Transverse colon (tissue), 4 donors: ENCODE data around the gene DDO. TPM values are rescaled to one million over a fixed set of nuclear protein-coding genes. Genes with fewer than 3 reads are reported as not detected.

Source experiments
- DNase-seq: peaks from one replicate; pipeline ENCODE4 v3.0.0-alpha.2; 2019
- H3K27ac ChIP-seq, 4 donors: fragments of 200-600 bp; sonication (generic); 2 replicates each; pipeline ENCODE4 v1.5.1; 2016 to 2018; ENCODE audit warnings: inconsistent platforms in 4 of 4
- H3K27me3 ChIP-seq: fragments of 200-600 bp; sonication (generic); 2 replicates; pipeline ENCODE4 v1.5.1; 2017; ENCODE audit warnings: inconsistent platforms
- H3K36me3 ChIP-seq, 4 donors: fragments of 200-600 bp; sonication (generic); 2 replicates each; pipeline ENCODE4 v1.5.1; 2017 to 2019; ENCODE audit warnings: inconsistent platforms in 4 of 4
- H3K4me1 ChIP-seq, 4 donors: fragments of 200-600 bp; sonication (generic); 2 replicates each; pipeline ENCODE4 v1.5.1; 2017 to 2020; ENCODE audit warnings: inconsistent platforms in 4 of 4
- H3K4me3 ChIP-seq, 4 donors: fragments of 200-600 bp; sonication (generic); 1 replicate in 1 of 4; 2 replicates in 3 of 4; pipeline versions ENCODE4 v1.5.1 to v1.6.1; 2017 to 2019; ENCODE audit warnings: inconsistent platforms in 4 of 4
- H3K9me3 ChIP-seq, 2 donors: fragments of 200-600 bp; sonication (generic); 2 replicates each; pipeline ENCODE4 v1.5.1; 2017 to 2019; ENCODE audit warnings: inconsistent platforms in 2 of 2
- EP300 ChIP-seq: sonication (generic); formaldehyde crosslinking; IDR thresholded peaks from one replicate; pipeline ENCODE4 v1.6.1; 2017; ENCODE audit warnings: antibody characterized with exemption, low read depth
- POLR2A ChIP-seq: fragments of 450-650 bp; IDR thresholded peaks from one replicate; pipeline ENCODE4 v1.6.1; 2016; ENCODE audit warnings: antibody characterized with exemption, mild to moderate bottlenecking, moderate library complexity
- POLR2AphosphoS5 ChIP-seq, 3 donors: sonication (generic); formaldehyde crosslinking; IDR thresholded peaks; one replicate each; pipeline ENCODE4 v1.6.1; 2016; ENCODE audit warnings: antibody characterized with exemption in 3 of 3
- WGBS, 2 donors: methylation state at CpG; one replicate each; pipeline ENCODE4 v1.1.5; 2018; ENCODE audit warnings: low coverage in 1 of 2; 5-methylcytosine and 5-hydroxymethylcytosine counted together
- in situ Hi-C, 4 donors: fragments of 200-750 bp; cut with MboI; loops; one replicate each; pipeline versions ENCODE4 v1.15.0 to v1.15.1; 2017; ENCODE audit warnings: low sequenced_read_pairs in 3 of 4, low pct_ligation_motif_present in 1 of 4, low pct_unique_long_range_greater_than_20kb in 1 of 4
- intact Hi-C: fragments of 100-400 bp; cut with DNase I; formaldehyde crosslinking; loops from one replicate; pipeline ENCODE4 v1.15.1; 2023; ENCODE audit warnings: low total_unique reads
- total RNA-seq, 4 donors: library from RNA; depleted of rRNA; stranded (reverse); fragments of >200 nt; gene quantifications; one replicate each; pipeline ENCODE4 v1.1.0, GENCODE V29; 2016
- TF ChIP-seq, protein P1 (sequence below), 5 experiments: fragments of 200-600 bp in 3 of 5; fragments of 450-650 bp in 2 of 5; sonication (generic) in 3 of 5; IDR thresholded peaks; 1 replicate in 2 of 5; 2 replicates in 3 of 5; pipeline ENCODE4 v1.5.1; 2016 to 2017; ENCODE audit warnings: antibody characterized with exemption in 5 of 5, inconsistent platforms in 3 of 5, mild to moderate bottlenecking in 2 of 5, moderate library complexity in 1 of 5

The DDO gene
- total RNA-seq, 4 donors from 2014 or later, result 0.95 to 21.9 (median 1.2) TPM; not detected in 1

DNA sequence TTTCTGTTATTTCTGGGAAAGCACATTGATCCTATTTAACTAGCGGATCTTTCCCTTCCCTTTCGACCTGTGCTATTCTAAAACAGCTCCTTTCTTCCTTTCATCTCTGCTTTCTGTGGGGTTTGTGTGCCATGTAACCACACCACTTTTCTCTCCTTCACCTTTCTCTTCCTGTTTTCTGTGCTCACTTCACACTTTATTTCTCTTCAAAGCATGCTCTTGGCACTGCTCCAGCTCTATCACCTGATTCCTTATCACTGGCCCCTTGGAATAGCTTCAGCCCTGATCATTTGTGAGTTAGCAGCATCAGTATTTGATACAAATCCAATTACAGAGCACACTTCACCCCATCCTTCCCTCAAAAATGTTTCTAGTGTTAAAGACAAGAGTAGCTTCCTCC lies 49.1 kb downstream of the DDO start:
- TF ChIP-seq POLR2AphosphoS5 (IDR thresholded peaks at IDR 0.05), result no peak
- TF ChIP-seq, protein P1, sequence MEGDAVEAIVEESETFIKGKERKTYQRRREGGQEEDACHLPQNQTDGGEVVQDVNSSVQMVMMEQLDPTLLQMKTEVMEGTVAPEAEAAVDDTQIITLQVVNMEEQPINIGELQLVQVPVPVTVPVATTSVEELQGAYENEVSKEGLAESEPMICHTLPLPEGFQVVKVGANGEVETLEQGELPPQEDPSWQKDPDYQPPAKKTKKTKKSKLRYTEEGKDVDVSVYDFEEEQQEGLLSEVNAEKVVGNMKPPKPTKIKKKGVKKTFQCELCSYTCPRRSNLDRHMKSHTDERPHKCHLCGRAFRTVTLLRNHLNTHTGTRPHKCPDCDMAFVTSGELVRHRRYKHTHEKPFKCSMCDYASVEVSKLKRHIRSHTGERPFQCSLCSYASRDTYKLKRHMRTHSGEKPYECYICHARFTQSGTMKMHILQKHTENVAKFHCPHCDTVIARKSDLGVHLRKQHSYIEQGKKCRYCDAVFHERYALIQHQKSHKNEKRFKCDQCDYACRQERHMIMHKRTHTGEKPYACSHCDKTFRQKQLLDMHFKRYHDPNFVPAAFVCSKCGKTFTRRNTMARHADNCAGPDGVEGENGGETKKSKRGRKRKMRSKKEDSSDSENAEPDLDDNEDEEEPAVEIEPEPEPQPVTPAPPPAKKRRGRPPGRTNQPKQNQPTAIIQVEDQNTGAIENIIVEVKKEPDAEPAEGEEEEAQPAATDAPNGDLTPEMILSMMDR (IDR thresholded peaks at IDR 0.05), result no peak
- TF ChIP-seq EP300, result no peak
- TF ChIP-seq POLR2A, result no peak
- no peak overlapping the region for H3K4me3 ChIP-seq
- H3K27me3 ChIP-seq, result no peaks in the 10 kb centered on the region
- H3K36me3 ChIP-seq, result no peaks in the 10 kb centered on the region
- WGBS, 2 donors, result 56 to 59% methylated on average over 2 of the region's 2 CpGs
- intact Hi-C loops (loop anchor here (5.0 kb wide), 1 partner anchor 1886 kb away; the partner anchor contains the start of gene LAMA4), in situ Hi-C loops (no loop called here)
- H3K9me3 ChIP-seq, result no peaks in the 10 kb centered on the region
- no peak overlapping the region for H3K27ac ChIP-seq
- DNase-seq, result no peak
- peaks cover 0 to 5% (median 0%) of the 10 kb centered on the region in 4 donors for H3K4me1 ChIP-seq

- no peak for DNase-seq
- Histone ChIP-seq H3K4me3 (no peak overlapping the region), H3K4me1 (peaks cover 0 to 6% (median 0%) of the 10 kb centered on the region in 4 donors), H3K27me3 (peaks cover 4% of the 10 kb centered on the region), H3K9me3 (no peaks in the 10 kb centered on the region), H3K27ac (peak overlapping the region in 3 of 4 donors; percentile 50 to 63 (median 53)), H3K36me3 (no peaks in the 10 kb centered on the region)
- TF ChIP-seq EP300, result no peak
- TF ChIP-seq POLR2AphosphoS5 (IDR thresholded peaks at IDR 0.05), result no peak
- TF ChIP-seq POLR2A, result no peak
- TF ChIP-seq, protein P1 (IDR thresholded peaks at IDR 0.05), result no peak
- in situ Hi-C loops, result no loop called here
- intact Hi-C loops, result loop anchor here (5.0 kb wide), 1 partner anchor 1888 kb away; the partner anchor contains the start of gene LAMA4
- 67 to 71% methylated on average over 3 to 5 of the region's 5 CpGs for WGBS, 2 donors
These were observed 50.8 kb downstream of the DDO start for GRCh38 chr6:110364364-110365105.

DNA sequence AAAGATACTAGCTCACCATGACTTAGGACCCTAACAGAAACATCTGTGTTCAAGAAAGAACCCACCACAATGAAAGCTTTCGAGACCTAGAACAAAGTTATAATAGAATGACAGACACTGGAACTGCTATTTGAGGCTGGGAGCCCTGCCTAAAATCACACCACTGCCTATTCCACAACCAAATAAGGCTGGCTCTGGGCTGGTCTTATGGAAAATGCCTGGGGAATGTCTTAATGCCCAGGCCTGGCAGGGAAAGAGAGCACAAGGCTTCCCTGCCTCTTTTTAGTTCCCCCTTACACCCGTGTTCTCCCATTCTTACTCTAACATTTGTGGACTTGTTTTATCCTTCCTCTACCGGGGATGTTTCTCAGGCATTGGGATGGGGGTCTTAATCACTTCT lies 51.6 kb downstream of the DDO start:
- WGBS, 2 donors, result 73 to 89% methylated on average over 1 to 3 of the region's 3 CpGs
- intact Hi-C loops, result no loop called here

GRCh38 chr6:110360676-110361075 lies 54.7 kb downstream of the DDO start:
- no peak for TF ChIP-seq POLR2AphosphoS5 (IDR thresholded peaks at IDR 0.05)
- TF ChIP-seq, protein P1 (IDR thresholded peaks at IDR 0.05), result no peak
- no peak for TF ChIP-seq EP300
- TF ChIP-seq POLR2A, result no peak
- 51 to 57% methylated on average over 3 of the region's 3 CpGs for WGBS, 2 donors
- no peaks in the 10 kb centered on the region for H3K9me3 ChIP-seq
- H3K36me3 ChIP-seq, result no peaks in the 10 kb centered on the region
- in situ Hi-C loops (no loop called here), intact Hi-C loops (no loop called here)
- H3K27me3 ChIP-seq, result peaks cover 31% of the 10 kb centered on the region
- H3K27ac ChIP-seq, result no peak overlapping the region
- peaks cover 0 to 19% (median 2%) of the 10 kb centered on the region in 4 donors for H3K4me1 ChIP-seq
- no peak for DNase-seq
- no peak overlapping the region for H3K4me3 ChIP-seq

More for the DNA sequence above, 51.6 kb downstream of the DDO start:
- Histone ChIP-seq H3K9me3 (no peaks in the 10 kb centered on the region), H3K4me1 (peaks cover 0 to 14% (median 0%) of the 10 kb centered on the region in 4 donors), H3K27me3 (peaks cover 12% of the 10 kb centered on the region), H3K36me3 (no peaks in the 10 kb centered on the region), H3K27ac (peak overlapping the region; percentile 4 to 63 (median 52)), H3K4me3 (no peak overlapping the region)
- TF ChIP-seq POLR2A (no peak), POLR2AphosphoS5 (IDR thresholded peaks at IDR 0.05) (peak in 2 of 3 donors; percentile 11 to 13), EP300 (no peak)
- TF ChIP-seq, protein P1 (IDR thresholded peaks at IDR 0.05), result no peak
- in situ Hi-C loops, result no loop called here
- DNase-seq, result no peak
